Osteocyte (in vitro differentiated cells): ENCODE measurements around the gene ZNF214. TPM values are rescaled to one million over a fixed set of nuclear protein-coding genes. Genes with fewer than 3 reads are reported as not detected.
"Not testable (repeated sequence)": the region's sequence is repeated elsewhere in the genome, so short reads cannot be mapped to it uniquely, and the experiment has no call there.

Experiments
- DNase-seq: peaks from one replicate; pipeline ENCODE4 v3.0.0; 2021; ENCODE audit warnings: mixed read lengths; ENCODE audit not compliant: unreplicated experiment; ENCODE audit errors: extremely low spot score
- H3K27ac Mint-ChIP-seq: one replicate; pipeline ENCODE4 v1.8.0; 2021; ENCODE audit warnings: mild to moderate bottlenecking, mixed read lengths; ENCODE audit not compliant: unreplicated experiment
- H3K27me3 Mint-ChIP-seq: one replicate; pipeline ENCODE4 v1.8.0; 2021; ENCODE audit warnings: mixed read lengths; ENCODE audit not compliant: unreplicated experiment
- H3K36me3 Mint-ChIP-seq: one replicate; pipeline ENCODE4 v1.8.0; 2021; ENCODE audit warnings: mixed read lengths; ENCODE audit not compliant: unreplicated experiment
- H3K4me1 Mint-ChIP-seq: one replicate; pipeline ENCODE4 v1.8.0; 2021; ENCODE audit warnings: mixed read lengths; ENCODE audit not compliant: unreplicated experiment
- H3K4me3 Mint-ChIP-seq: one replicate; pipeline ENCODE4 v1.8.0; 2021; ENCODE audit warnings: mild to moderate bottlenecking, moderate library complexity, mixed read lengths; ENCODE audit not compliant: unreplicated experiment
- H3K9me3 Mint-ChIP-seq: one replicate; pipeline ENCODE4 v1.8.0; 2021; ENCODE audit warnings: mixed read lengths; ENCODE audit not compliant: unreplicated experiment
- CTCF ChIP-seq: fragments of 200-600 bp; sonication (generic); IDR thresholded peaks from 2 replicates; pipeline ENCODE4 v1.5.0; 2021; ENCODE audit warnings: antibody characterized with exemption, mild to moderate bottlenecking, moderate library complexity
- total RNA-seq: library from RNA; stranded (reverse); gene quantifications from 2 replicates; pipeline ENCODE4 v1.2.1, GENCODE V29; 2021

ZNF214 gene
- total RNA-seq, 1 donor from 2014 or later, result 2.3 TPM

GRCh38 chr11:6991227-6991626, 28.9 kb downstream of the ZNF214 start:
- Mint-ChIP-seq H3K36me3 (no peaks in the 10 kb centered on the region), H3K4me1 (peaks cover 18% of the 10 kb centered on the region), H3K4me3 (no peak overlapping the region), H3K27me3 (peaks cover 5% of the 10 kb centered on the region), H3K27ac (no peak overlapping the region), H3K9me3 (peaks cover 3% of the 10 kb centered on the region)
- no peak for DNase-seq
- TF ChIP-seq CTCF, result no peak

GRCh38 chr11:6988506-6988905, 31.6 kb downstream of the ZNF214 start:
- H3K27me3 Mint-ChIP-seq, result peaks cover 6% of the 10 kb centered on the region
- H3K27ac Mint-ChIP-seq, result no peak overlapping the region
- no peak overlapping the region for H3K4me3 Mint-ChIP-seq
- no peak for DNase-seq
- peaks cover 4% of the 10 kb centered on the region for H3K9me3 Mint-ChIP-seq
- H3K36me3 Mint-ChIP-seq, result no peaks in the 10 kb centered on the region
- peaks cover 17% of the 10 kb centered on the region for H3K4me1 Mint-ChIP-seq
- TF ChIP-seq CTCF, result no peak

GRCh38 chr11:6986487-6986886, 33.7 kb downstream of the ZNF214 start:
- TF ChIP-seq CTCF, result no peak
- Mint-ChIP-seq H3K36me3 (no peaks in the 10 kb centered on the region), H3K4me1 (no peaks in the 10 kb centered on the region), H3K9me3 (peaks cover 4% of the 10 kb centered on the region), H3K4me3 (no peak overlapping the region), H3K27ac (no peak overlapping the region), H3K27me3 (peaks cover 6% of the 10 kb centered on the region)
- DNase-seq, result no peak

- Mint-ChIP-seq H3K27ac (no peak overlapping the region), H3K4me1 (no peaks in the 10 kb centered on the region), H3K9me3 (no peaks in the 10 kb centered on the region), H3K4me3 (no peak overlapping the region), H3K36me3 (no peaks in the 10 kb centered on the region), H3K27me3 (no peaks in the 10 kb centered on the region)
- TF ChIP-seq CTCF, result no peak
- DNase-seq, result no peak
Measured at GRCh38 chr11:6979365-6979764, 40.8 kb downstream of the ZNF214 start.

GRCh38 chr11:6969854-6970253, 50.3 kb downstream of the ZNF214 start:
- not testable (repeated sequence) for H3K4me3 Mint-ChIP-seq, H3K9me3 Mint-ChIP-seq, DNase-seq, H3K27me3 Mint-ChIP-seq, H3K4me1 Mint-ChIP-seq, H3K36me3 Mint-ChIP-seq, H3K27ac Mint-ChIP-seq

GRCh38 chr11:6968816-6969215, 51.3 kb downstream of the ZNF214 start:
- Mint-ChIP-seq H3K4me1 (peaks cover 2% of the 10 kb centered on the region), H3K27ac (no peak overlapping the region), H3K27me3 (no peaks in the 10 kb centered on the region), H3K9me3 (no peaks in the 10 kb centered on the region), H3K36me3 (no peaks in the 10 kb centered on the region), H3K4me3 (no peak overlapping the region)
- DNase-seq, result no peak
- TF ChIP-seq CTCF, result no peak
